HG02610 (cell line): ENCODE results near the gene NDUFAF2.

Source experiments
- ATAC-seq: cut with Tn5 transposase; IDR thresholded peaks from one replicate; pipeline ENCODE4 v1.9.1; 2021; ENCODE audit warnings: mild to moderate bottlenecking, moderate library complexity; ENCODE audit not compliant: unreplicated experiment

Gene NDUFAF2

DNA sequence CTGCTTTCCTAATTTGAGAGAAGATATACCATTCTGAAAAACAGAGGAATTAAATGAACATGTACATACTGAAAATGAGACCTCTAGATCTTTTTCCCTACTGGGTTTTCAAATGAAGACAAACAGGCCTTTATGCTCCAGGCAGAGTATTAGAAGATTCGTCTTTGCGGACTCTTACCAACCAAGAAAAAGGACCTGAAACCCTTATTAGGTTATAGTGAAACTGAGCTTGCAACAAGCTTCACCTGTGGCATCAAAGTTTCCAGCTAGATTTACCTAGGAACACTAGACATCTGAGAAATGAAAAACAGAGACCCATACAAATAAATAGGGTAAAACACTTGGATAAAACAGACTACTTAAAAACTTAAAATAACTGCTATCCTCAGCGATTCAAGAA lies 171.0 kb downstream of the NDUFAF2 start:
- ATAC-seq = no peak

DNA sequence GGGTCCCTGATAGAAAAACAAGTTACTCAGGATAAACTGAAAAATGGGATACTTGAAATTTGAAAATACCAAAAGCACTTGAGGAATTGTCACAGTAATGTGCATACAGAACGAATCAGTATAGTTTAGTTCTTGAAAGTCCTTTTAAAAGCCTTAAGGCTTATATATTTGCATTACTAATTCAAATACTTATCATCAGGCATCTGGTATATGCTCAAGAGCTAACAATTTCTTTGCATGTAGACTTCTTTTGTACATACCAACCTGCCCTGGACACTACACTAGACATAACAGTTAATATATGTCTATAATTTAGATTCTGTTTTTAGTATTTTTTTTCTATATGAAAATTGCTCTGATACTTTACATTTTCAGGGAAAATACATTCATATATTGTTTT lies 174.1 kb downstream of the NDUFAF2 start:
- ATAC-seq = no peak

DNA sequence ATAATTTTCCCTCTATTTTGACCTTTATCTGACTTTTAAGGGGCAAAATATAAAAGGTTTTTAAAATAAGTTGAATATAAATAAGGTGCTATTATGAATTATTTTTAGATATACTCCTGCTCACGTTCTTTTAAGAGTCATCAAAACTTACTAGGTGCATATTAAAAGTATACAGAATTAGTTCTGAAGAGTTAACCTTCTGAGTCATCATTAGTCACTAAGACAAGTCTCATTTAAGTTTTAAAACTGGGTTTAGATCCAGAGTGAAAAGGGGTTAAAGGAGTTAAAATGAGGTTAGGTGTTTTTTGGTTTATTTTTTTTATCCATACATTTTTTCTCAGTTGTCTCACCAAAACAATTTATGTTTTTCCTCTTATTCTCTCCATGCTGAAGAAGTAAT lies 175.5 kb downstream of the NDUFAF2 start:
- ATAC-seq = no peak

DNA sequence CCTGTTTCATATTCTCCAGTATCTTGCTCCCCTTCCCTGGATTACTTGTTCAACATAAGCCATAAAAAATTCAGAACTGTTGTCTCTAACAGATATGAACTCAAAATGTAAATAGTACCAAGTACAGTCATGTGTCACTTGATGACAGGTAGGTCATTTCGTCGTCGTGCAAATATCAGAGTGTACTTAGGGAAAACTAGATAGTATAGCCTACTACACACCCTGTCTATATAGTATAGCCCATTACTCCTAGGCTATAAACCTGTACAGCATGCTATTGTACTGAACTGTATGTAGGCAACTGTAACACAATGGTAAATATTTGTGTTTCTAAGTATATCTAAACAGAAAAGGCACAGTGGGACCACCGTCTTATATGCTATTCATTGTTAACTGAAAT lies 178.1 kb downstream of the NDUFAF2 start:
- no peak for ATAC-seq

DNA sequence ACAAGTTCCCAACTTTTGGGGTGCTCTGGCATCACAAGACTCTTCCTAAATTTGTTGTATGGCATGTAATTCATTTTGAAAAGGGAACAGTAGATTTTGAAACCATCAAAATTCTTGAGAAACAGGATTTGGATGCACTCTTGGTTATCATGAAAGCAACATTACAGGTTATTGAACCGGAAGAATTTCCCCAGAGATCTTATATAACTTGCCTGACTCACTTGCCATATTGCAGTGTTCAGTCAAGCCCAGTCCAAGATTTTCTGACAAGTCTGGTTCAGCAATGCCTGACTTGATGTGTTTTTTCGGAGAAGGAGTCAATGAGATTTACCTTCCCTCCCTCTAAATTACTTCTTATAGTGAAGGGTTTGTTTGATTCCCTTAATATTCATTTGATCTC lies 185.3 kb downstream of the NDUFAF2 start:
- no peak for ATAC-seq

DNA sequence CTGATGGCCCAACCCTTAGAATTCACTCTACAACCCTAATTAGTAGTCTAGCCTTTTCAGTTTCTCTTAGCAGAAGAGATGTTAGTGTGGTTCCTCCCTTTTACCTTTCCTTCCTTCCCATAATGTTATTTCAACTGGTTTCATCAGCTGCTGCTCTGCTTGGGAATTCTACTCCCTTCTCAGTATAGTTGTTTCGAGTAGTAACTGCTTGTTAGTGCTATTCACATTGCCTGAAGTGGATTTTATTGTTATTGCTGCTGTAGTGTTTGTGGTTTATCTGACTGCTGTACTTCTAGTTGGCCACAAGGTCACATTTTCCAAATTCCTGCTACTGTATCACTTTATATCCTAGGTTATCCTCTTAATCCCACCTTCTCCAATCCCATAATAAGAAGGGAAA lies 187.6 kb downstream of the NDUFAF2 start:
- no peak for ATAC-seq

DNA sequence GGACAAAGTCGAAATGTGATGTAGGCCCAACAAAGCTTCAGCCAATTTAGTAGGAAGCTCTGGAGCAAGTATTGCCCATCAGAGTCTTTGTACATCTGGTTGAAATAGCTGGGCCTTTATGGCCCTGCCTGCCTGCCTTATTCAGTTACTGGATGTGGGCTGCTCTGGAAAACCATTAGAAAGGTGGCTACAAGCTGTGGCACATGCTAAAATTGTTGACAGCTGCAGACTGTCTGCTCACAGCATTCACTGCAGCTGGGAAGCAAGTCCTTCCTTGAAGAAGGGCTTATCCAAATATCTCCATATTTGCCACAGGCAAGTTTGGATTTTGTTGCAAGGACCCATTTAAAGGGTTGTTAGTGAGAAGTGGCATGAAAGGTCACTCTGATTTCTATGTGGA lies 192.8 kb downstream of the NDUFAF2 start:
- ATAC-seq = no peak

DNA sequence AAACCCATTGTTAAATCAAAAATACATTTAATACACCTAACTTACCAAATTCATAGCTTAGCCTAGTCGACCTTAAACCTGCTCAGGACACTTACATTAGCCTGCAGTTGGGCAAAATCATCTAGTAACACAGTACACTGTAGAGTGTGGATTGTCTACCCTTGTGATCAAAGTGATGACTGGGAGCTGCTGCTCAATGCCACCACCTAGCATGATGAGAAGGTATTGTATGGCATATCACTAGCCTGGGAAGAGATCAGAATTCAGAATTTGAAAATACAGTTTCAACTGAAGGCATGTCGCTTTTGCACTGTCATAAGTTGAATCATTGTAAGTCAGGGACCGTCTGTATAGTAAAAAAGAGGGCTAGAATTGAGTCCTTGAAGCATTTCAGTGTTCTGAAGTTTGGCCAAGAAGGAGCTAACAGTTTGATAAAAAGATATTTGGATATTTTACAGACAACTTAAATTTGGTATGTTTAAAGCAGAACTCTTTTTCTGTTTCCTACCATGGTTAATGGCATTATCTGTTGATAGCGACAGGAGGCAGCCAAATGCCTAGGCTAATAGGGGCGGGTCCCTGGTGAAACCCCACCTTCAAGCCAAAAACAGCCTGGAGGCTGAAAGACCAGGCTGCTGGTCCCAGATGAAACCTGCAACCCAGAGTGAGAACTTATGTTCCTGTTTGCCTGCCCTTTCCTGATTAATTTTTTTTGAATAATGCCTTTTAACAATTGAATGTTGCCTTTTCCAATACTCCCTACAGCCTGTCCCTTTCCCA lies 194.3 kb downstream of the NDUFAF2 start:
- ATAC-seq = no peak

DNA sequence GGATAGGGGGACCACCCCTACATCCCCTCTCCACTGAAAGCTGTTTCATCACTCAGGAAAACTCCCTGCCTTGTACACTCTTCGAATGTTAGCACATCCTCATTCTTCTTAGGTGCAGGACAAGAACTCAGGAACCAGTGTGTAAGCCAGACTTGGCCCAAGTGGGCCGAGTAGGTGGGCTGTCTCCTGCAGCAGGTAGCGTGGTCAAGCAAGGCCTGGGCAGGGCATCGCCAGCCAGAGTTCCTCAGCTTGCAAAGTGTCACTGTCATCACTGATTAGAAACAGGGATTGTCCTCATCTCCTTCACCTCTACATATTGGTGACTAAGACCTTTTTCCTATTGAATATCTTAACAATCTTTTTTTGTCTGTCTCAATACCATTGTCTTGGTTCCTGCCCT lies 194.9 kb downstream of the NDUFAF2 start:
- ATAC-seq = no peak

DNA sequence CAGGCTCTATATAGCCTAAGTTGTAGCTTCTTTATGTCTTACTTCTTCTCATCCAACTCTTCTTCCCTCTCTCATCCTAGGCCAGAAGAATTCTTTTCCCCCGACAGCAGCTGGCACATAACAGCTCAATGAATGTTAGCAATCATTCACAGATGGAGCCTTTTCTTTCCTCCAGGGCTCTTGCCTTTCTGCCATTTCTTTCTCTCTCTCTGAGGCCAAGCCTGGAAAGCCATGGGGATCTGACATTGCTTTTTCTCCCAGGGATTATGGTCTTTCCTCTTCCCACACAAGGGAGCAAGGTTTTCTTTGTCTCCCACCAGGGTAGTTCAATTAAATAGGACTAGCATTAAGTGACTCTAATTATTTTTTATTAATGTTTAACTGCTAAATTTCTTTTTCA lies 196.8 kb downstream of the NDUFAF2 start:
- ATAC-seq = no peak

DNA sequence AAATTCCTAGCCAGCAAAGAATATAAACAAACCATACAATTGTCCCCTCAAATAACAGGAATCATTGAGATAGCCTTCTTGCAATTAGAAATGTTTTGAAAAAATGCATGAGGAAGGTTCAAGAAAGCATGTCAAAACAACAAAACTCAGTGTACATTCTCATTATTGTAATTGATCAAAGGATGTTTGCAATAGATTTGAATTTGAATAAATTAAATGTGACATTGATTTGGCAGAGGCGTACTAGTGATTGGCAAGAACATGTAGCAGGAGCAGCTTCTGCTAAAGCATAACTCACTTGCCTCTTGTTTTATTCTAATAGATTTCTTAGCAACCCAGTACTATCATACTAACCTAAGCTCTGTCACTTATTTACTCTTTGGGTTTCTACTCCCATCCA lies 197.4 kb downstream of the NDUFAF2 start:
- no peak for ATAC-seq

DNA sequence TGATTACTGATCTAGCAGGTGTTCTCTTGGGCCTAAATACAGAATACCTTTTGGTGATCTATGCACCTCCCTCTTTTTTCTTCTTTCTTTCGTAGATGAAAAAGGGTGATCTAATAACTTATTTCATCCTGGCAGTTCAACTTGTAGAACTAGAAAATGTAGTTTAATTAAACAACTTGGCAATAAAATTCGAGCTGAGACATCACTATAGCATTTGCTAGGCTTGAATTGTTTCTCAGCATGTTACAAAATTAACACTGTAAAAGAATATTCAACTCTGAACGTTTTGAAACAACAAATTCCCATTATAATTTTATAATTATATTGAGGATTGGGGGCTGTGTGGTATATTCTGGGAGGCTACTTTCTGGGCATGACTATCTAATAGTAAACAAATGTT lies 197.8 kb downstream of the NDUFAF2 start:
- ATAC-seq = no peak

DNA sequence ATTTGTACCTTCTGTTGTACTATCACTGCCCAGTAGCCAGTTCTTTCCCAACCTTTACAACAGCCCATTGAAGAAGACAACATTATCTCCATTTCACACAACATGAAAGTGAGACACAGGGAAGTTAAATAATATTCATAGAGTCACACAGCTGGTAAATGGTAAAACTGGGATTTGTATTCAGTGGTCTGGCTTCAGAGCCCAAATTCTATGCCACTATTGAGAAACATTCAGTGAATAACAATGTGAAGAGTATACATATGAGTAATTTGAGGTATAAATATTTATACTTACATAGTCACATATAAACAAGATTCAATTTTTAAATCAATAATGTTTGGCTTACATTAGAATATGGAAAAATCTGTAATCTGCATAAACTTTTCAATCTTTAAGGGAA lies 203.5 kb downstream of the NDUFAF2 start:
- no peak for ATAC-seq

DNA sequence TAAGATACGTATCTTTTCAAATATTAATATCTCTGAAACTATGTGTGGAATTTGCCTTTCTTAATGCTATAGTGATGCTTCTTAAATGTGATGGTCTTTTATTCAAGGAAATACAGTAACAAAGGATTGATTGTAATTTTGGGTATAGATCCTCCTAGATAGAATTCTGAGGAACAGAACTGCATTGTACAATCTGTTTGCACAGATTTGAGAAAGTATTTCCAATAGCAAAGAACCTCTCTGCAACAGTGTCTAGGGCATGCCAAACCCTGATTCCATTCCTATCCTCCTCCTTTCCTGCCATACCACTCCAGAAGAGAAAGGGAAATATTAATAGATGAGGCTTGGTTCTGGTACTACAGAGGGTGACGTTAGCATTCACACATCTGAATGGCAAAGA lies 206.9 kb downstream of the NDUFAF2 start:
- no peak for ATAC-seq

DNA sequence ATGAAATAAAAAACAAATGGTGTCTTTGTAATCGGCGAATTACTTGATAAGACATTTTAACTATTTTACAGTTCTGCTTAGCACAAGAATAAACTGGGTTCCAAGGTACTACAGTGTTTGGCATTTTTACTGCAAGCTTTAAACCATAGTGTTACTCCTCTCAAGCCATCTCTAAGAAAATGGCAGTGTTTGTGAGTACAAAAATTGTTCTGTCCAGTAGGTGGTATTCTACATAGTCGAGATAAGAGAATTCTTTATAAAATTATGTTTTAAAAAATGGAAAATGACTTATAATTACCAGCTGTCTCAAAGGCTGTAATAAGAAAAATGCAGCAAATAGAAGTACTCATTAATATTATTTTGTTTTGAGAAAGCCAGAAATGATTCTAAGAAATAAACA lies 214.1 kb downstream of the NDUFAF2 start:
- no peak for ATAC-seq

DNA sequence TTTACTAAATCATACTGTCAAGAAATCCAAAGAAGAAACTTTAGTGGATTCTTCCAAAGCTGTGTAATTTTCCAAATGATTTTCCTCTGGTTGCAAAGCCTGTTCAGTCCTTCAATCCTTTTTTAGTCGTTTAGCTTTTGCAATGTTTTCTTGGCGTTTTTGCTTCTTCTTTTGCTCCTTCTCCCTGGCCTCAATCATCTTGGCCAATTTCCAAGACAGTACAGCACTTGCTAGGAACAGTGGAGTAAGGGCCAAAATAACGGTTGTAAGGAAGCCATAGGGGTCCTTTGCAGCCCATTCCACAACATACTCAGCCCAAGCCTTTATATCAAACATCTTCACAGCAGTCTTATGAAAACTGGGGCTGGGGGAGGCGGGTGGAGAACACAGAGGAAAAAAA lies 214.8 kb downstream of the NDUFAF2 start:
- no peak for ATAC-seq

DNA sequence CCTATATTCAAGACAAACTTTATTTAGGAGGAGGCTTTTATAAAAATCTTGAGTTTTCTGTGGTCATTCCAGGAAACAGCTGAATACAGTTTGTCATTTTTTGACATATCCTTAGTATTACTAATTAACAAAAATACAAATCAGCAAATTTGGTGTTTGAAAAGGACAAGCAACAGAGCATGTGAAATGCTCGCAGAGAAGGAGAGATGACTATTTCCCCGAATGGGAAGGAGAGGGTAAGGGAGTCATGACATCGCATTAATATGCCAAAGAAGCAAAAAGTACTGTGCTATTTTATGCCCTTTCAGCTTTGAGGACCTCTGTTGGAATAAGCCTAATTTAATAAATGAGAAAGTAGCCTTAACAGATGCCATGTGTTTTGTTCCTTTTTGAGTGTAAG lies 215.5 kb downstream of the NDUFAF2 start:
- ATAC-seq = no peak

DNA sequence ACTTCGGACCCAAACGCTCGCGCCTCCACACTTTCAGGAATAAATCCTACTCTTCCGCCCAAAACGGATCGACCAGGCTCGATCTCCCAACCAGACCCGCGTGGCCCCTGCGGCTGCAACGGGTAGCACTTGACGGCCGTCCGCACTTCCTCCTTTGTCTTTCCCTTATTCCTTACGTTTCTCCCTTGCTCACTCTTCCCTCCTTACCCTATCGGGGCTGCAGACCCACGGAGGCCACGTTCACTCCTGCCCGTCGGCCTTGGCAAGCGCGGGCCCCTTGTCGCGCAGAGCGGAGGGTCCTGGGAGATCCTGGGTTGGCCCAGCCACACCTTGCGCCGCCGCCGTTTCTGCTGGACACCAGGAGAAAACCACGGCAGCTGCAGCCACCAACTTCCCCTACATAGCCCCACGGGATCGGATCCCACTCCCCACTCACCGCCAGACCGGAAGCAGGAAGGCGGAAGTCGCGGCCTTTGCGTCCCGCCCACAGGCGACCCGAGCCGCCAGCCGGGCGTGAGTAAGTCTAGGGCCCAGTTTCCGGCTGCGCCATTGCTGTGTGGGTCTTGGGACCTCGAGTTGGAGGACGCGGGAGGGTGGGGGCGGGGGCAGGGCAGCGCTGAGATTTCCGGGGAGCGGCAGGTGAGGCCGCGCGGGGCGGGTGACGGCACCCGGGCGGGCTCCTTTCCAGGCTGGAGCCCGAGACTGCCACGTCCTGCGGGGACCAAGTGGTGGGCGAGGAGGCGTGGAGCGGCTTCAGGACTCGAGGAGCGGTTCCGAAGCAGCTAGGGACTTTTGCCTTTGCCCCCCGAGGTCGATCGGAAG lies 217.2 kb downstream of the NDUFAF2 start, which contains the start of gene SMIM15:
Gene SMIM15 (minus strand): TSS at position 459 of the 822 bp plus-strand sequence. CDS start 2,297 bp downstream, outside the sequence.
- peak; percentile 98 for ATAC-seq

DNA sequence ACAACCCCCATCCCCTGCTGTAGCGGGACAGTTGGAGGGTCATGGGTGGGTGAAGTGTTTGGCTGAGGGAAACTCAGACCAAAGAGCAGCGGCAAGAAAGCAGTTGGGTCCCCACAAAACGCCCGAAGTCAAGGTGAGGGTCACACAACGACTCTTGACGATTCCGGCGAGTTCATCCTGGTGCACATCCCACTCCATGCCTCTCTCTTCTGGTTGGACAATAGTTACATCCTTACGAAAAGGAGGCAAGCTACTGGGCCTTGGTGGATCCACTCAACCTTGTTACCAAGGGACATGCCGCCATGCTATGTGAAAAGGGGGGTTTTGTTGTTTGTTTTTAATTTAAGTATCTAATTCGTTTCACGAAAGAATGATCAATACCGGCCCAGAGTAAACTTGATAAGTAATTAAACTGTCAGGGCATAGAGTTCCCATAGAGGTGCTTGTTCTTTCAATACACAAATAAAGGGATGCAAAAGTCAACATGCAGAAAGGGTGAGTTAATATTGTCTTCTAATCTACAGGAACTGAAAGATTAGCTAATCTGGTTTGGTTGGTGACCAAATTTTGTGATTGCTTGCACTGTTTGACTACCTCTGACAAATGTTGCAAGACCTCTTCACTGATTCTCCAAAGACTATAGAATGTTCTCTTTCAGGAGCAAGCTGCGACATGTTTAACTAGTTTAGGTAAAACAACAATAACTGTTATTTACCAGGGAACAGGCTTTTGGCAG lies 218.0 kb downstream of the NDUFAF2 start:
- no peak for ATAC-seq

DNA sequence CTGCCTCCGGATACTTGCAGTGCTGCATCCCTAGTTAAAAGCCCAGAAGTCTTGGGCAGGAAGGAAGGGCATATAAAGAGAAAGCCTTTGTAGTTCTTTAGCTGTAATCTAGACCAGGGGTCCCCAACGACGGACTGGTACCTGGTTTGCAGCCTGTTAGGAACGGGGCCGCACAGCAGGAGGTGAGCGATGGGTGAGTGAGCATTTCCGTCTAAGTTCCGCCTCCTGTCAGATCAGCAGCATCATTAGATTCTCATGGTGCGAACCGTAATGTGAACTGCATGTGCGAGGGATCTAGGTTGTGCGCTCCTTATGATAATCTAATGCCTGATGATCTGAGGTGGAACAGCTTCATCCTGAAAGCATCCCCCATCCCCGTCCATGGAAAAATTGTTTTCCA lies 218.9 kb downstream of the NDUFAF2 start:
- no peak for ATAC-seq

DNA sequence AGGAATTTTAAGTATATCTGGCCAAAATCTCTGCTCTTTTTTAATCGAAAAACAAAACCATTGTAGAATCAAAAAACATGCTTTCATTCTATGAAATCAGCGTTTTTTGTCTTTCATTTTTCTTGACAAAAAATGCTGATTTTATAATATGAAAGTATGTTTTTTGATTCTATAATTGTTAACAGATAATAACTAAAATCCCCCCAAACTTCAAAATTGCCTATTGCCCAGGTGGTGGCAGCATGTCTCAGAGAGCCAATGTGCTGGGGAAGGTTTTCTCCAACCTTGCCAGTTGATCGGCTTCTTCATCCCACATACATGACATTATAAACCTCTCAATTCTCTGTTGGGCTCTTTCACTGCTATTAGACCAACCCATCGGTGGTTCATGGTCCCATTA lies 222.4 kb downstream of the NDUFAF2 start:
- ATAC-seq = no peak

DNA sequence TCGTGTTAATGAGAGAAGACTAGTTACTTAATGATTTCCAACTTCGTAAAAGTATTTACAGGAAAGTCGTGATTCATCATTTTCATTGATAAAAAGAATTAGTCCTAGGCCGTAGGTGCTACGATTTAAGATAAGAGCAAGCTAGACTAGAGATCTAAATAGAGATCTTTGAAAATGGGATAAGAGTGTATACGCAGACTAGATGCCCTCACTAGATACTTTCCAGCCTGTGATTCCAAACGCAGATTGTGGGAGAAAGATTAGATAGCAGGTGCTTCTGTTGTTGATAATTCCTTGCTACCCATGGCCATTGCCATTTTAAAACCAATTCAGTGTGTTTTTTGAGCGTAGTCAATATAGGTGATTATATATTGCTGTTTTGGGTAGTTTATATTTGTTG lies 223.9 kb downstream of the NDUFAF2 start:
- ATAC-seq = no peak
